Gastrocnemius medialis (tissue), 4 donors: ENCODE results near the gene LSP1. TPM values are rescaled to one million over a fixed set of nuclear protein-coding genes. Genes with fewer than 3 reads are reported as not detected.
A peak's percentile ranks its signal among the peaks of the same experiment; 100 is the strongest.

ENCODE experiments used
- ATAC-seq, 2 donors: fragments of 150-250 bp; one replicate each; pipeline ENCODE4 v1.9.1; 2016
- DNase-seq, 2 donors: peaks; one replicate each; pipeline ENCODE4 v3.0.0-alpha.2; 2019
- H3K27ac ChIP-seq, 4 donors: fragments of 200-600 bp; sonication (generic); 1 replicate in 1 of 4; 2 replicates in 3 of 4; pipeline ENCODE4 v1.5.1; 2016 to 2018; ENCODE audit warnings: mild to moderate bottlenecking in 2 of 4, moderate library complexity in 1 of 4
- H3K27me3 ChIP-seq, 3 donors: fragments of 200-600 bp; sonication (generic) in 2 of 3; 1 replicate in 1 of 3; 2 replicates in 2 of 3; pipeline versions ENCODE4 v1.5.1 to v1.6.0; 2016 to 2019; ENCODE audit warnings: mild to moderate bottlenecking in 1 of 3, moderate library complexity in 1 of 3
- H3K36me3 ChIP-seq, 2 donors: fragments of 200-600 bp; sonication (generic) in 1 of 2; one replicate each; pipeline ENCODE4 v1.5.1; 2017 to 2018
- H3K4me1 ChIP-seq, 2 donors: fragments of 200-600 bp; sonication (generic) in 1 of 2; one replicate each; pipeline ENCODE4 v1.5.1; 2016 to 2017; ENCODE audit warnings: mild to moderate bottlenecking in 2 of 2
- H3K4me3 ChIP-seq, 4 donors: fragments of 200-600 bp; sonication (generic) in 3 of 4; 1 replicate in 1 of 4; 2 replicates in 3 of 4; pipeline ENCODE4 v1.5.1; 2016 to 2019; ENCODE audit warnings: mild to moderate bottlenecking in 2 of 4
- H3K9me3 ChIP-seq, 3 donors: fragments of 200-600 bp; sonication (generic) in 2 of 3; 1 replicate in 1 of 3; 2 replicates in 2 of 3; pipeline ENCODE4 v1.5.1; 2016 to 2019
- CTCF ChIP-seq, 5 experiments: fragments of 450-650 bp in 3 of 5; fragments of 200-600 bp in 2 of 5; sonication (generic) in 2 of 5; IDR thresholded peaks in 4 of 5; conservative IDR thresholded peaks in 1 of 5; 1 replicate in 4 of 5; 2 replicates in 1 of 5; pipeline ENCODE4 v1.5.1; 2016 to 2019; ENCODE audit warnings: antibody characterized with exemption in 5 of 5, mild to moderate bottlenecking in 3 of 5, moderate library complexity in 3 of 5
- POLR2A ChIP-seq, 2 donors: fragments of 450-650 bp; IDR thresholded peaks; one replicate each; pipeline ENCODE4 v1.6.1; 2017; ENCODE audit warnings: antibody characterized with exemption in 2 of 2, mild to moderate bottlenecking in 2 of 2, moderate library complexity in 2 of 2
- in situ Hi-C, 4 donors: fragments of 200-750 bp; cut with MboI; loops; one replicate each; pipeline versions ENCODE4 v1.15.0 to v1.8.0; 2017; ENCODE audit warnings: low sequenced_read_pairs in 4 of 4
- intact Hi-C: fragments of 100-400 bp; cut with DNase I; formaldehyde crosslinking; loops from one replicate; pipeline ENCODE4 v1.15.1; 2023; ENCODE audit warnings: low total_unique reads
- total RNA-seq, 4 donors: library from RNA; depleted of rRNA; stranded (reverse); fragments of >200 nt; gene quantifications; one replicate each; pipeline versions ENCODE4 v1.1.0 to v1.2.3, GENCODE V29; 2016

The LSP1 gene
- total RNA-seq, 4 donors from 2014 or later: 3.0 to 13.5 (median 5.5) TPM

- Histone ChIP-seq H3K4me3 (no peak overlapping the region), H3K4me1 (no peaks in the 10 kb centered on the region), H3K27ac (no peak overlapping the region), H3K9me3 (no peaks in the 10 kb centered on the region), H3K27me3 (no peaks in the 10 kb centered on the region), H3K36me3 (no peaks in the 10 kb centered on the region)
- intact Hi-C loops (no loop called here), in situ Hi-C loops (no loop called here)
- DNase-seq (no peak), ATAC-seq (no peak)
- no peak for TF ChIP-seq POLR2A (IDR thresholded peaks at IDR 0.05)
- TF ChIP-seq CTCF (IDR thresholded peaks at IDR 0.05 in 4 of 5, conservative IDR thresholded peaks at IDR 0.05 in 1 of 5): no peak
These were observed 22.9 kb upstream of the LSP1 start for GRCh38 chr11:1830004-1830321.

- Histone ChIP-seq H3K27ac (no peak overlapping the region), H3K4me1 (no peaks in the 10 kb centered on the region), H3K36me3 (no peaks in the 10 kb centered on the region), H3K4me3 (no peak overlapping the region), H3K27me3 (no peaks in the 10 kb centered on the region), H3K9me3 (no peaks in the 10 kb centered on the region)
- no peak for DNase-seq
- in situ Hi-C loops (no loop called here), intact Hi-C loops (no loop called here)
- TF ChIP-seq POLR2A (IDR thresholded peaks at IDR 0.05): no peak
- no peak for ATAC-seq
These were observed 22.3 kb upstream of the LSP1 start for GRCh38 chr11:1830322-1831223.

GRCh38 chr11:1831338-1832210, 21.3 kb upstream of the LSP1 start:
- H3K27me3 ChIP-seq: no peaks in the 10 kb centered on the region
- DNase-seq: no peak
- ATAC-seq: no peak
- H3K4me3 ChIP-seq: no peak overlapping the region
- no peaks in the 10 kb centered on the region for H3K36me3 ChIP-seq
- no peaks in the 10 kb centered on the region for H3K4me1 ChIP-seq
- no peak overlapping the region for H3K27ac ChIP-seq
- intact Hi-C loops: loop anchor here (1.0 to 2.0 kb wide), 2 partner anchors 137 to 179 kb away; no protein-coding TSS in a partner anchor
- in situ Hi-C loops: no loop called here
- TF ChIP-seq POLR2A (IDR thresholded peaks at IDR 0.05): no peak
- no peak for TF ChIP-seq CTCF (IDR thresholded peaks at IDR 0.05 in 4 of 5, conservative IDR thresholded peaks at IDR 0.05 in 1 of 5)
- no peaks in the 10 kb centered on the region for H3K9me3 ChIP-seq

DNA sequence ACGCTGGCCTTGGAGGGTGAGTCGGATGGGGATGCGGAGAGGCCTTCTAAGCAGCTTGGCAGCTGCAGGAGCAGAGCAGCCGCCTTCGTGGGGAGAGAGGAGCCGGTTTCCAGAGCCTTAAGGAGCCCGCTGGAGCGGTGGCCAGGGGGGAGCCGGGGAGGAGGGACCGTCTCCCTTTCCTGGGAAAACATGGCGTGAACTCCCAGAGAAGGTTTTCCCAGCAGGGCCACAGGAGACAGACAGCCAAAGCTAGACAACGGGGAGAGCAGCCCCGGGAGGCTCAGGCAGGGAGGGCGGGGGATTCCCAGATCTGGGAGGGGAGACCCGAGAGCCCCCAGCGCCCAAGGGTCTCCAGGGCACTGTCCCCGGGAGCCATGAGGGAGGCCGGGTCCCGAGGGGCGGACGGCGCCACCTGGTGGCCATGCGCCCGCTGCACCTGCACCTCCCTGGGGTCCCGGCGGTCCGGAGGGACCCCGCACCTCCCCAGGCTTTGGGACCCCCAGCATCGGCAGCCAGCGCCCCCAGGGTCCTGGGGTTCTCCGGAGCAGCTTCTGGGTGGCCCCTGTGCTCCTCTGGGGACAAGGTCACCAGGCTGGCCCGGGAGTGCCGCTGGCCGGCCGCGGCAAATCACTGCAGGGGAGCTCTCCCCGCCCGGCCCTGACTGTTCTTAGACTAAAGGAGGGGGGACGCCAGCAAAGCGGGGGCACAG, 20.5 kb upstream of the LSP1 start:
- Histone ChIP-seq H3K27me3 (no peaks in the 10 kb centered on the region), H3K27ac (no peak overlapping the region), H3K4me1 (peaks cover 0 to 1% of the 10 kb centered on the region in 2 donors), H3K9me3 (no peaks in the 10 kb centered on the region), H3K36me3 (no peaks in the 10 kb centered on the region), H3K4me3 (peak overlapping the region in 3 of 4 donors; percentile 7 to 17 (median 9))
- ATAC-seq: peak; percentile 62 to 77
- intact Hi-C loops (loop anchor here (1.0 to 2.0 kb wide), 2 partner anchors 138 to 180 kb away; no protein-coding TSS in a partner anchor), in situ Hi-C loops (no loop called here)
- DNase-seq: no peak
- TF ChIP-seq CTCF (IDR thresholded peaks at IDR 0.05 in 4 of 5, conservative IDR thresholded peaks at IDR 0.05 in 1 of 5) (peak; percentile 95 to 99 (median 99)), POLR2A (IDR thresholded peaks at IDR 0.05) (no peak)
